Endothelial cell of umbilical vein (primary cell): ENCODE measurements around the gene PRMT9. TPM values are rescaled to one million over a fixed set of nuclear protein-coding genes. Genes with fewer than 3 reads are reported as not detected.

Source experiments
- BruUV-seq: library from RNA; stranded (reverse); fragments of 400-500 nt; replicated peaks from 2 replicates; lab custom pipeline; 2021; lab: Mats Ljungman, UMichigan
- CTCF ChIA-PET: fragments of 300-600, 350-600 bp; sonication (Branson Sonifier 250); formaldehyde crosslinking; loops from one replicate; lab custom pipeline; 2021; ENCODE audit warnings: antibody characterized with exemption, inconsistent platforms; lab: Charles Lee
- POLR2A ChIA-PET: fragments of 300-600, 350-600 bp; sonication (Branson Sonifier 250); formaldehyde crosslinking; loops from one replicate; lab custom pipeline; 2021; ENCODE audit warnings: antibody characterized with exemption, inconsistent platforms; lab: Charles Lee
- DNase-seq: peaks from one replicate; pipeline ENCODE4 v3.0.0-alpha.2; 2011; ENCODE audit warnings: low read depth, low spot score
- FAIRE-seq: peaks from 2 replicates; lab custom pipeline; 2011; peaks lifted over from hg19 to GRCh38; lab: Jason Lieb, UNC
- H2AFZ ChIP-seq: 2 replicates; pipeline ENCODE4 v1.6.0; 2012; ENCODE audit warnings: low read depth, low read length, control low read depth, inconsistent platforms
- H3K27ac ChIP-seq: 2 replicates; pipeline ENCODE4 v1.5.1; 2011; ENCODE audit warnings: low read depth, mild to moderate bottlenecking, control low read depth, low read length, moderate library complexity; ENCODE audit not compliant: insufficient read depth
- H3K27me3 ChIP-seq, 2 experiments: 2 replicates each; pipeline versions ENCODE4 v1.6.0 to v1.6.1; 2011; ENCODE audit warnings: low read length in 2 of 2, mixed read lengths in 1 of 2; ENCODE audit not compliant: control insufficient read depth in 2 of 2, insufficient read depth in 2 of 2
- H3K36me3 ChIP-seq, 2 experiments: 2 replicates in 1 of 2; 3 replicates in 1 of 2; pipeline ENCODE4 v1.5.1; 2011; ENCODE audit warnings: low read length in 2 of 2, mild to moderate bottlenecking in 1 of 2, moderate library complexity in 1 of 2; ENCODE audit not compliant: control insufficient read depth in 2 of 2, insufficient read depth in 2 of 2; ENCODE audit errors: extremely low read depth in 1 of 2
- H3K4me1 ChIP-seq: 3 replicates; pipeline ENCODE4 v1.5.1; 2011; ENCODE audit warnings: mild to moderate bottlenecking, low read length; ENCODE audit not compliant: control insufficient read depth, insufficient read depth; ENCODE audit errors: extremely low read depth
- H3K4me2 ChIP-seq: 2 replicates; pipeline ENCODE4 v1.6.1; 2011; ENCODE audit warnings: low read length, control low read depth, mixed read lengths; ENCODE audit not compliant: insufficient read depth
- H3K4me3 ChIP-seq, 3 experiments: fragments of 200-600 bp in 1 of 3; sonication (generic), shearing (Covaris generic) in 1 of 3; replicated peaks in 1 of 3; 2 replicates each; pipeline ENCODE4 v1.5.1; 2011 to 2016; ENCODE audit warnings: control low read depth in 3 of 3, low read length in 3 of 3, mild to moderate bottlenecking in 2 of 3, inconsistent platforms in 1 of 3, low read depth in 1 of 3, moderate library complexity in 1 of 3; ENCODE audit not compliant: insufficient read depth in 1 of 3
- H3K79me2 ChIP-seq: 2 replicates; pipeline ENCODE4 v1.6.0; 2012; ENCODE audit warnings: low read length, inconsistent platforms; ENCODE audit not compliant: control insufficient read depth, insufficient read depth
- H3K9ac ChIP-seq: replicated peaks from 2 replicates; pipeline ENCODE3; 2011; ENCODE audit warnings: low read length, control low read depth; ENCODE audit not compliant: insufficient read depth; ENCODE audit errors: extremely low read depth
- H3K9me1 ChIP-seq: replicated peaks from 3 replicates; pipeline ENCODE4 v1.6.0; 2011; ENCODE audit warnings: mild to moderate bottlenecking, low read length; ENCODE audit not compliant: control insufficient read depth, insufficient read depth; ENCODE audit errors: extremely low read depth
- H3K9me3 ChIP-seq: replicated peaks from 2 replicates; pipeline ENCODE4 v1.5.1; 2012; ENCODE audit warnings: low read length, inconsistent platforms; ENCODE audit not compliant: control insufficient read depth, insufficient read depth
- H4K20me1 ChIP-seq: replicated peaks from 2 replicates; pipeline ENCODE3; 2011; ENCODE audit warnings: mild to moderate bottlenecking, low read length; ENCODE audit not compliant: control insufficient read depth, insufficient read depth; ENCODE audit errors: extremely low read depth
- CTCF ChIP-seq, 2 donors: IDR thresholded peaks; 1 replicate in 1 of 2; 2 replicates in 1 of 2; pipeline ENCODE4 v1.5.1; 2011; ENCODE audit warnings: low read length in 2 of 2, mild to moderate bottlenecking in 2 of 2, moderate library complexity in 2 of 2, control low read depth in 1 of 2, inconsistent platforms in 1 of 2, low read depth in 1 of 2; ENCODE audit not compliant: insufficient read depth in 1 of 2; ENCODE audit errors: extremely low read depth in 1 of 2
- EZH2 ChIP-seq: IDR thresholded peaks from 2 replicates; pipeline ENCODE4 v1.6.1; 2012; ENCODE audit warnings: borderline replicate concordance, low read depth, mild to moderate bottlenecking, moderate library complexity, low read length, inconsistent platforms; ENCODE audit not compliant: severe bottlenecking
- FOS ChIP-seq: IDR thresholded peaks from 2 replicates; pipeline ENCODE4 v1.6.1; 2011; ENCODE audit warnings: mild to moderate bottlenecking, low read length, moderate library complexity, borderline replicate concordance; ENCODE audit not compliant: insufficient read depth
- GATA2 ChIP-seq: IDR thresholded peaks from 2 replicates; pipeline ENCODE4 v1.7.0; 2011; ENCODE audit warnings: low read depth, mild to moderate bottlenecking, moderate library complexity, mixed read lengths, low read length; ENCODE audit not compliant: insufficient read length, insufficient read depth
- JUN ChIP-seq: IDR thresholded peaks from 2 replicates; pipeline ENCODE4 v1.6.1; 2011; ENCODE audit warnings: borderline replicate concordance, low read depth; ENCODE audit not compliant: insufficient read length, insufficient read depth
- MAX ChIP-seq: IDR thresholded peaks from 2 replicates; pipeline ENCODE4 v1.6.1; 2011; ENCODE audit not compliant: insufficient read depth, insufficient read length
- MYC ChIP-seq: IDR thresholded peaks from one replicate; pipeline ENCODE4 v1.6.1; 2011; ENCODE audit warnings: mild to moderate bottlenecking, low read depth, low read length
- POLR2A ChIP-seq: IDR thresholded peaks from 2 replicates; pipeline ENCODE4 v1.6.1; 2012; ENCODE audit warnings: low read depth, mild to moderate bottlenecking, control low read depth, low read length
- POLR2AphosphoS5 ChIP-seq: IDR thresholded peaks from 2 replicates; pipeline ENCODE4 v1.6.1; 2012; ENCODE audit warnings: low read depth, mild to moderate bottlenecking, control low read depth, low read length, moderate library complexity; ENCODE audit not compliant: insufficient read depth
- dilution Hi-C: fragments of 300-500 bp; cut with MboI; formaldehyde crosslinking; loops from one replicate; pipeline ENCODE4 v1.15.0; 2019; ENCODE audit warnings: low sequenced_read_pairs; ENCODE audit not compliant: extremely low pct_ligation_motif_present
- intact Hi-C: fragments of 100-400 bp; cut with micrococcal nuclease; formaldehyde crosslinking; loops from one replicate; pipeline ENCODE4 v1.10.0; 2022
- polyA plus RNA-seq, 4 experiments: library from polyadenylated mRNA; depleted of rRNA in 3 of 4; stranded (reverse) in 3 of 4; unstranded in 1 of 4; fragments of >200 nt; gene quantifications; 2 replicates each; pipeline versions ENCODE4 v1.2.1 to v1.2.3, GENCODE V29; 2011 to 2012; ENCODE audit warnings: missing spikeins in 1 of 4
- total RNA-seq: library from RNA; stranded (reverse); gene quantifications from 2 replicates; pipeline ENCODE4 v1.2.3, GENCODE V29; 2021

PRMT9 gene
- total and polyA plus RNA-seq, 2 donors (not counting 3 experiments of a cell fraction or from before 2014, with no cell fraction given), result 3.2 to 9.0 TPM

- TF ChIP-seq JUN, result no peak
- TF ChIP-seq EZH2, result no peak
- TF ChIP-seq MYC, result no peak
- no peak for TF ChIP-seq GATA2
- no peak for TF ChIP-seq MAX
- no peak for TF ChIP-seq CTCF (IDR thresholded peaks at IDR 0.05; ENCODE audit: extremely low read depth in 1 of 2, insufficient read depth in 1 of 2, low read depth in 1 of 2, low read length in 2 of 2)
- no peak for TF ChIP-seq POLR2A
- no peak for TF ChIP-seq FOS
- TF ChIP-seq POLR2AphosphoS5, result no peak
- Histone ChIP-seq H4K20me1 (no peaks in the 10 kb centered on the region), H3K9me1 (no peaks in the 10 kb centered on the region), H3K9me3 (no peaks in the 10 kb centered on the region), H3K27ac (no peak overlapping the region), H3K36me3 (peaks cover 2% of the 10 kb centered on the region in 2 experiments), H3K4me1 (no peaks in the 10 kb centered on the region), H3K4me2 (no peak overlapping the region), H3K9ac (no peak overlapping the region), H3K79me2 (no peaks in the 10 kb centered on the region), H3K27me3 (no peaks in the 10 kb centered on the region), H3K4me3 (no peak overlapping the region), H2AFZ (no peak overlapping the region)
- intact Hi-C loops (no loop called here), dilution Hi-C loops (no loop called here)
- no TSS peak for BruUV-seq
- FAIRE-seq (no peak), DNase-seq (no peak)
- CTCF ChIA-PET, result interaction anchor here (1.7 to 2.0 kb wide), 2 partner anchors 26 to 208 kb away, joined by 5 to 14 read pairs; partner anchors contain the start of gene PRMT9
- POLR2A ChIA-PET, result no interaction called here
Observed at GRCh38 chr4:147658501-147658900, 25.5 kb downstream of the PRMT9 start.
